GM21737 (cell line): Measurements from ENCODE around the gene NQO2.
"Not testable (repeated sequence)": the region's sequence is repeated elsewhere in the genome, so short reads cannot be mapped to it uniquely, and the experiment has no call there.

Experiments
- ATAC-seq: cut with Tn5 transposase; IDR thresholded peaks from one replicate; pipeline ENCODE4 v1.9.1; 2021; ENCODE audit warnings: mild to moderate bottlenecking, moderate library complexity; ENCODE audit not compliant: unreplicated experiment

Gene NQO2

DNA sequence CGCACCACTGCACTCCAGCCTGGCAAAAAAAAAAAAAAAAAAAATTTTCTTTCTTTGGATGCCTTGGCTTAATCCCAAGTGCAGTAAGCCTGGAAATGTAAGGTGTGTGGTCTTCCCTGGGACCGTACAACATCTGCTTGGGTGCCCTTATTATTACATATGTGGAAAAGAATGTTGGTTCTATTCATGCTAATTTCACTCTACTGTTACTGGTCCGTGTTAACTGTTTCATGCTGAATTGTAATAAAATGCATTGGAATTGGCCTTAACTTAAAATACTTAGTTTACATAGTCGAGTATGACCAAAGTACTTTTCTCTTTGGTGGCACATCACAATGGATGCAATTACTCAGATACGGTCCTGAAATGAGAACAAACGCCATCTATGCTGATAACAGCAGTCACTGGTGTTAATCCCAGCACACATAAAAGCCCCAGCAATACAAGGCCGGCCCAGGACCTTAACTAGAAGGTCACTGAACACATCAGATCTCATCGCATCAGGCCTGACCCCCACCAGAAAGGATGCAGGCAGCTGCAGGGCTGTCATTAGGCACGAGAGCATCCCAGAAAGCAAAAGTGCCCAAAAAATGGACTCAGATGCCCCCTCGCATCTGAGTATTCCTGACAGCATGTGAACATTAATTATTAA, 29.5 kb upstream of the NQO2 start:
- no peak for ATAC-seq

GRCh38 chr6:2970753-2971419, 28.8 kb upstream of the NQO2 start:
- no peak for ATAC-seq

GRCh38 chr6:2971420-2972218, 28.1 kb upstream of the NQO2 start, which contains the start of gene SERPINB6:
SERPINB6 (minus strand) TSS chr6:2971567; CDS start chr6:2959332, 12,235 bp downstream.
- no peak for ATAC-seq

- not testable (repeated sequence) for ATAC-seq
These were observed 27.5 kb upstream of the NQO2 start for GRCh38 chr6:2972219-2972487.

DNA sequence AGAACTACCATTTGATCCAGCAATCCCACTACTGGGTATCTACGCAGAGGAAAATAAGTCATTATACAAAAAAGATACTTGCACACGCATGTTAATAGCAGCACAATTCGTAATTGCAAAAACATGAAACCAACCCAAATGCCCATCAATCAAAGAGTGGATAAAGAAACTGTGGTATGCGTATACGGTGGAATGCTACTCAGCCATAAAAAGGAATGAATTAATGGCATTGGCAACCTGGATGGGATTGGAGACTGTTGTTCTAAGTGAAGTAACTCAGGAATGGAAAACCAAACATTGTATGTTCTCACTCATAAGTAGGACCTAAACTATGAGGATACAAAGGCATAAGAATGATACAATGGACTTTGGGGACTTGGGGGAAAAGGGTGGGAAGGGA, 27.0 kb upstream of the NQO2 start:
- not testable (repeated sequence) for ATAC-seq

GRCh38 chr6:2973180-2973579, 26.5 kb upstream of the NQO2 start:
- ATAC-seq = not testable (repeated sequence)

DNA sequence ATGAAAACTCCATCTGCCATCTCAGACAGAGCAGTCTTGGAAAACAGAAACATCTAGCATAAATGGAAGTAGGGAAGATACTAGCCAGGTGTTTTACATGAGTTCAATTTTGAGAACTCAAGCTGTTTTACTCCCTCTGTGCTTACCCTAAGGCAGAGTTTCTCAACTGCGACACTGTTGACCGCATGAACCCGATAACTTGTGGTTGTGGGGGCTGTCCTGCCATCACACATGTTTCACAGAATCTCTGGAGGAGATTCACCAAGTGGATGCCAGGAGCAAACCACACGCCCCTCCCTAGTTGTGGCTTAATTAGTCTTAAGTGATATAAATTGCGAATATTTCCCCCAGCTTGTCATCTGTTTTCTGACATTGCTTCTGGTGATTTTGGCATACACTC, 26.0 kb upstream of the NQO2 start:
- no peak for ATAC-seq

GRCh38 chr6:2976060-2976459, 23.6 kb upstream of the NQO2 start:
- ATAC-seq = no peak

- ATAC-seq = no peak
These were observed 23.1 kb upstream of the NQO2 start for GRCh38 chr6:2976571-2977085.

- ATAC-seq = no peak
These were observed 22.4 kb upstream of the NQO2 start for GRCh38 chr6:2977290-2977689.

- no peak for ATAC-seq
These were observed 21.7 kb upstream of the NQO2 start for GRCh38 chr6:2977799-2978590.

- no peak for ATAC-seq
These were observed 20.8 kb upstream of the NQO2 start for GRCh38 chr6:2978923-2979322.

GRCh38 chr6:2979819-2980464, 19.8 kb upstream of the NQO2 start:
- no peak for ATAC-seq

DNA sequence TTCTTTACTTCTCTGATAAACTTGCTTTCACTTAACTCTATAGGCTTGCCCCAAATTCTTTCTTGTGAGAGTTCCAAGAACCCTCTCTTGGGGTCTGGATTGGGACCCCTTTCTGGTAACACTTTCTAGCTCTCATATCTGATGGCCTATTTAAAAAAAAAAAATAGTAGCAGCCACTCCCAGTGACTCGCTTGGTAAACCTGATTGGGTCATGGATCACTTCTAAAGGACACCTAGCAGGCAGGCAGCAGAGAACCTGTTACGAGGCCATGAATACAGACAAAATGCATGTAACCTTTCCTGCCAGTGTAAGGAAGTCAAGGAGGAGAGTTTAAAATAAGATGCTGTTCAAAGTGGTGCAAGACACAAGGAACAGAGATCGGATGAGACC, 19.2 kb upstream of the NQO2 start:
- no peak for ATAC-seq

DNA sequence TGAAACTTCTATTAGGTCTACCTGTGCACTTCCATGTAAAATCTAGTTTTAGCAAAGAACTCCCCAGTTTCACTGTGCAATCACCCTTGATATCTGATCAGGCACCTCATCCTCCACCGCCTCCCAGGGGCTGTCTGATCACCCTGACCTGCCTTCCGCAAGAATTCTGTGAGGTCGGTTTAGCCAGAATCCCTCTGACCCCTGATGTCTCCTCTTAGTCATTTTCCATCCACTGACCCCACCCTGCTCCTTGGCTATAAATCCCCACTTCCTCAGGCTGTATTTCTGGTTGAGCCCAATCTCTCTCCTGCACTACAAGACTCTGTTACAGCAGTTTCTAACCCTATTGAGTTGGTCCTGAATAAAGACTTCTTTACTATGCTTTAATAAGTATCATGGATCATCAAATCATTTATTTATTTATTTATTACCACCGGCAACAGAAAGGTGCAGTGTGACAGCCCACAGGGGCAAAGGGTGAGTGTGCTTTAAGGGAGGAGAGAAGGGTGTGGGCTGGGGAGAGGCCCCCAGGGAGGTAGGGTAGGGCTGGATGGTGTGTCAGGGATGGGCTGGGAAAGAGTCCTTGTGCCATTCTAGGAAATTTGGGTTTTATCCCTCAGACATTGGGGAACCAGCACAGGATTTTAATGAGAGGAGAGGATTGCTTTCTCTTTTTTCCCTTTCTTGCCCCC, 17.1 kb upstream of the NQO2 start:
- no peak for ATAC-seq

GRCh38 chr6:2984738-2985406, 14.8 kb upstream of the NQO2 start:
- ATAC-seq = no peak

GRCh38 chr6:2986722-2987221, 12.9 kb upstream of the NQO2 start:
- ATAC-seq = no peak

- ATAC-seq = no peak
These were observed 11.6 kb upstream of the NQO2 start for GRCh38 chr6:2988094-2988425.
